GM19240 (cell line): ENCODE measurements around the gene PSMA6.
"Not testable (repeated sequence)": the region's sequence is repeated elsewhere in the genome, so short reads cannot be mapped to it uniquely, and the experiment has no call there.

Experiments
- DNase-seq: peaks from one replicate; pipeline ENCODE4 v3.0.0; 2011; ENCODE audit warnings: low spot score; ENCODE audit not compliant: insufficient read length

Gene PSMA6

GRCh38 chr14:35319509-35319908, 27.3 kb downstream of the PSMA6 start:
- DNase-seq, result no peak

- DNase-seq, result no peak
Measured at GRCh38 chr14:35320472-35320871, 28.3 kb downstream of the PSMA6 start.

- DNase-seq, result no peak
Measured at GRCh38 chr14:35326375-35326774, 34.2 kb downstream of the PSMA6 start.

- no peak for DNase-seq
Measured at GRCh38 chr14:35331605-35332516, 39.7 kb downstream of the PSMA6 start.

GRCh38 chr14:35332517-35333263, 40.5 kb downstream of the PSMA6 start:
- no peak for DNase-seq

GRCh38 chr14:35333264-35333730, 41.1 kb downstream of the PSMA6 start:
- no peak for DNase-seq

GRCh38 chr14:35333797-35334743, 41.9 kb downstream of the PSMA6 start:
- DNase-seq, result no peak

- no peak for DNase-seq
Measured at GRCh38 chr14:35335388-35336092, 43.4 kb downstream of the PSMA6 start.

GRCh38 chr14:35336171-35336493, 44.0 kb downstream of the PSMA6 start:
- DNase-seq, result not testable (repeated sequence)

GRCh38 chr14:35336494-35337268, 44.5 kb downstream of the PSMA6 start:
- DNase-seq, result no peak

GRCh38 chr14:35337269-35338255, 45.4 kb downstream of the PSMA6 start:
- no peak for DNase-seq

GRCh38 chr14:35338731-35339405, 46.7 kb downstream of the PSMA6 start:
- no peak for DNase-seq

GRCh38 chr14:35339761-35340406, 47.7 kb downstream of the PSMA6 start:
- no peak for DNase-seq

- no peak for DNase-seq
Measured at GRCh38 chr14:35340616-35341453, 48.7 kb downstream of the PSMA6 start.

- DNase-seq, result no peak
Measured at GRCh38 chr14:35341454-35341750, 49.2 kb downstream of the PSMA6 start.

GRCh38 chr14:35341751-35342488, 49.7 kb downstream of the PSMA6 start:
- no peak for DNase-seq
